ENCODE data around the gene MRPL50.

GRCh38 chr9:101399643-101399970 is 1.2 kb upstream of the MRPL50 start:
- TF ChIP-seq CTCF (conservative IDR thresholded peaks at IDR 0.05), result no peak
- no peak for TF ChIP-seq EZH2 (IDR thresholded peaks at IDR 0.05; ENCODE audit: low read depth)

Data from PC-9 (cell line).